GM19372 (cell line): ENCODE measurements around the gene GCC1.

ENCODE experiments used
- ATAC-seq: cut with Tn5 transposase; IDR thresholded peaks from one replicate; pipeline ENCODE4 v1.9.1; 2021; ENCODE audit warnings: mild to moderate bottlenecking, low read depth, moderate library complexity; ENCODE audit not compliant: unreplicated experiment

GCC1 gene, protein sequence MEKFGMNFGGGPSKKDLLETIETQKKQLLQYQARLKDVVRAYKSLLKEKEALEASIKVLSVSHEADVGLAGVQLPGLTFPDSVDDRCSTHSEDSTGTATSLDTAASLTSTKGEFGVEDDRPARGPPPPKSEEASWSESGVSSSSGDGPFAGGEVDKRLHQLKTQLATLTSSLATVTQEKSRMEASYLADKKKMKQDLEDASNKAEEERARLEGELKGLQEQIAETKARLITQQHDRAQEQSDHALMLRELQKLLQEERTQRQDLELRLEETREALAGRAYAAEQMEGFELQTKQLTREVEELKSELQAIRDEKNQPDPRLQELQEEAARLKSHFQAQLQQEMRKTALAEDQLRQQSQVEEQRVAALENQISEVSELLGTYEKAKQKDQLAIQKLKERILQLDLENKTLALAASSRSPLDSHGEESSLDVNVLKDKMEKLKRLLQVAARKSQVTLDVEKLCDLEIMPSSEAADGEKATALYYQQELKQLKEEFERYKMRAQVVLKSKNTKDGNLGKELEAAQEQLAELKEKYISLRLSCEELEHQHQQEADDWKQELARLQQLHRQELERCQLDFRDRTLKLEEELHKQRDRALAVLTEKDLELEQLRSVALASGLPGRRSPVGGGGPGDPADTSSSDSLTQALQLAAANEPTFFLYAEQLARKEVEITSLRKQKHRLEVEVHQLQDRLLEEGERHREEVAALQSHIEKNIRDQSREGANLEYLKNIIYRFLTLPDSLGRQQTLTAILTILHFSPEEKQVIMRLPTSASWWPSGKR

DNA sequence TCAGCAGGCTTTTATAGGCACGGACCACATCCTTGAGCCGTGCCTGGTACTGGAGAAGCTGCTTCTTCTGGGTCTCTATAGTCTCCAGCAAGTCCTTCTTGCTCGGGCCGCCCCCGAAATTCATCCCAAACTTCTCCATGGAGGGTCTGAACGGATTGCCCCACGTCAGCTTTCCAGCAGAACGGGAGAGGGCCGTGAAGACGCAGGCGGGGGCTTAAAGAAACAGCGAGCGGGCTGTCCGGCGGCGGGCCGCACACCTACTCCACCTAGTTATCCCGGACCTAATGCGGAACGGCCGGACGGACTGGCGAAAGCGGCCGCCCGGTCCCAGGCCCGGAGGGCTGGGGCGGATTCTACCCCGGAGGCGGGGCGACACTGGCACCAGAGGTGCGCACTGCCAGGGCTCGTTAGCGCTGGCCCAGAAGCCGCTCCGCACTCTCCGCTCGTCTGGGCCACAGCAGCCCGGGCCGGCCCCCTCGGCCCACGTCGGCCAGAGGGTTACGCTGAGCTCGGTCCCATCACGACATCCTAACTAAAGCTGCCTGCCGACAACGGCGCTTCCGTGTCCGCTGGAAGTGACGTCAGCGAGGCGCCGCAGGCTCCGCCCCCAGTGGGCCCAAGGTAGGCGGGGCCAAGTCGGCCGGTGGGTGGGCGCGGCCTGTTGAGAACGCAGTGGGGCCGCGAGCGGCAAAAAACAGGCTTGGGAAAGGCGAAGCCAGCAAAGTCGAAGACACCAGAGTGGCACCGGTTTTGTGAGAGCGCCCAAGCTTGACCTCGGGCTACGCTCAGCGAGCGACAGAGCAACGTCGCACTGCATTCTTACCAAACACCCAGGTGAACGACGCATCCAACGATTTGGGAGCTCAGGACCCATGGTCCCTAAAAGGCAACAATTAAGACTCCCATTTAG, at the start of gene GCC1:
Gene GCC1, minus strand, starts transcription at position 553 of the 910 bp plus-strand sequence. Its CDS starts 414 bp downstream, at position 139.
- ATAC-seq: peak; percentile 65

DNA sequence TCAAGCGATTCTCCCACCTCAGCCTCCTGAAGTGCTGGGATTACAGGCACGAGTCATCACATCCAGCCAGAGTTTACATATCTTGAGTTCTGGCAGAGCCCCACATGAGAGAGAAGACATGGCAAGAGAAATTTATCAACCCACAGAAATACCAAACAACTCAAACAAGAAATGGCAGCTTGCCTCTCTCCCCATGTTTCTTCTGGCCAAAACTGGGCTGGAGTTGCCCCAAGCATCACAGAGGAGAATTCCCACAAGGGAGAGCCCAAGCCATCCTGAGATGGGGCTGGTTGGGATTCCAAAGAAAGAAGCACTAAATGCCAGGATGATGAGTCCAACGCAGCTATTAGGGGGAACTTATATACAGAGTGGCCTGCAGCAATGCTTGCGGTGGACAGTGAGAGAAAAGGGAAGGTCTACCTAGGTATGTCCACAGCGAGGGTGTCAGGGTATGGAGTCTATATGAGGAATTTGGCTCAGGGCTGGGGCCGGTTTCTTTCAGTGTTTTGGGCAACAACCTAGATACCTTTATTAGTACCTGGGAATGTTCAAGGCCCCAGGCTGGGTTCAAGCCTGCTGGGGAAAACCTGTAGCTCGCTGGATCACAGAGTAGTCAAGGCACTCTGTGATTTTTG, 47.0 kb upstream of the GCC1 start:
- no peak for ATAC-seq

DNA sequence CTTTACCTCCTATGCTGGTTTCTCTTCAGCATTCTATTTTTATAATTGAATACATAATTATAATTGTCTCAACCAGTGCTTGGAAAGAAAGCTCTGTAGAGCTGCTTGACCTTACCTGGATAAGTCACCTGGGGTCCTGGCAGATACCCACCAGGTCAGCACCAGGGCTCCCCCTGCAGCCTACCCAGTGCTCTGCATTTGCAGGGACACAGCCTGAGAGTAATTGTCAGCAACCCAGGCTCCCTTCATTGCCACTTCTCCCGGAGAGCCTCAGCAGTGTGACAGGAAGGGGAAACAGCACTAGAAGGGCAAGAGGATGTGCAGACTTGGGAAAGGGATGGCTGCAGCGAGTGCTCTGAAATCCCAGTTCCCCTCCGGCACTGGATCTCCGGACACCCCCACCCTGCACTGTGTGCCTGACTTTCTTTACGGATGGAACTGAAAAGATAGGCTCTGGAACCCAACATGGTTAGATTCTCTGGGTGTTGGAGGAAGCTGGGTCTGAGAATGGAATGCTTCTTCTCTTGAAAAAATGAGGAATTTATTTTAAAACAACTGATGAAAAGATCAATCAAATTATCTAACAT, 44.0 kb upstream of the GCC1 start:
- ATAC-seq: no peak

DNA sequence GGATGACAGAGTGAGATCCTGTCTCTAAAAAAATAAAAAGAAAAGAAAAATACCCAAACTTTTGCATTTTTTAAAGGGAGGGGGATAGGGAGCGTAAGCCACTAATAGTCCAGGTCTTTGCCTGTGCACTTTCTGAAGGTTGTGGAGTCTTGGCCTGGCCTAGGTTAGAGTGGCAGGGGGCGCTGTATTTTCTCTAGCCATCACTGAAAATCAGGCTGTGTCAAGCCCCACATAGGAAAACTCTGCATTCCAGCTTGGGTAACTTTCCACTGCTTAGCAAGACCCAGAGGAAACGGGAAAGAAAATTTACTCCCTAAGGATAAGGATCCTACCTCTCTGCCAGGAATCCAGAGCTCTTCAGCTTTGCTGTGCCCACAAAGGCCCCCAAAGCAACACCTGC, 43.0 kb upstream of the GCC1 start:
- no peak for ATAC-seq

DNA sequence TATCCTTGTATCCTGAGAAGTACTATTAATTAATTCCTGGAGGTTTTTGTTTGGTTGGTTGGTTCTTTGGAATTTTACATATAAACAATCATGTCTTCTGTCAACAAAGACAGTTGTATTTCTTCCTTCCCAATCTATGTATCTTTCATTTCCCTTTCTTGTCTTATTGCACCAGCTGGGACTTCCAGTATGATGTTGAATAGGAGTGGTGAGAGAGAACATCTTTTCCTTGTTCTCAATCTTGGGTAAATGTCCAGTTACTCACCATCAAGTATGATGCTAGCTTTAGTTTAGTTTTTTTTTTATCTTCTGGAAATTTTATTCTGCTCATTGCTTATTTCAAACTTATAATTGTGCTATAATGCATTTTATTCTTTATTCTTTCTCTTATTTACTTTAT, 39.9 kb upstream of the GCC1 start:
- no peak for ATAC-seq

DNA sequence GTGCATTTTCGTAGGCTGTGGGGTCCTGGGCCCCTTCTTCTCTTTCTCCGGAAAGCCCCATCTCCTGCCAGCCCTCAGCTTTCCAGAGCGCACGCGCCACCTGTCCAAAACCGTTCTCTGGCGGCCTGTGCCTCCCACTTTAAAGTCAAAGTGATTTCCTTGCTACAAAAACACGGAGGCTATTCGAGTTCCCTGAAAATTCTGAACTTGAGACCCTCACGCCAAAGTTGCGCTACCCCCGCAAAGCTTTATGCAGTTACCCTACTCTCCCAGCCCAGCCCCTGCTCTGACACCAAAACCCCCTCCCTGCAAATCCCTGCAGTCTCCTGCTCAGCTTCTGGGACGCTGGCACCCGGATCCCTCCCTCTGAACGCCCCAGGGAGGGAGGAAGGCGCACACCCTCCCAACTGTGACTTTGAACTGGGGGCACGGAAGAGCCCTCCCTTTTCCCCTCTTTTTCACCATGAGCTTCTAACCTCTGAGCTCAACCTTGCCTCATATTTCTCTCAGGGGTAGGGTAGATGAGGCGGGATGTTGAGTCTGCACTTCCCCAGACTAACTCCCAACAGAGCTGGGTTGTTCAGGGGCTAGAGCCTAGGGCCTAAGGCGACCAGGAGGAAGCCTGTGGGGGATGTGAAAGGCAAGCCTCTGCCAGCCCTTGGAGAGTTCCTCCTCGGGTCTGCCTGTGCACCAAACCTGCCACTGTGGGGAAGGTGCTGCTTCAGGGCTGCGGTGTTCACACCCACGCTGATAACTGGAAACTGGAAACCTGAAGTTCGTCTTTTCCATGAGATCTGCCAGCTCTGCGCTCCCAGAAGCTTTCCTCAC, 35.2 kb upstream of the GCC1 start:
- peak; percentile 32 for ATAC-seq

DNA sequence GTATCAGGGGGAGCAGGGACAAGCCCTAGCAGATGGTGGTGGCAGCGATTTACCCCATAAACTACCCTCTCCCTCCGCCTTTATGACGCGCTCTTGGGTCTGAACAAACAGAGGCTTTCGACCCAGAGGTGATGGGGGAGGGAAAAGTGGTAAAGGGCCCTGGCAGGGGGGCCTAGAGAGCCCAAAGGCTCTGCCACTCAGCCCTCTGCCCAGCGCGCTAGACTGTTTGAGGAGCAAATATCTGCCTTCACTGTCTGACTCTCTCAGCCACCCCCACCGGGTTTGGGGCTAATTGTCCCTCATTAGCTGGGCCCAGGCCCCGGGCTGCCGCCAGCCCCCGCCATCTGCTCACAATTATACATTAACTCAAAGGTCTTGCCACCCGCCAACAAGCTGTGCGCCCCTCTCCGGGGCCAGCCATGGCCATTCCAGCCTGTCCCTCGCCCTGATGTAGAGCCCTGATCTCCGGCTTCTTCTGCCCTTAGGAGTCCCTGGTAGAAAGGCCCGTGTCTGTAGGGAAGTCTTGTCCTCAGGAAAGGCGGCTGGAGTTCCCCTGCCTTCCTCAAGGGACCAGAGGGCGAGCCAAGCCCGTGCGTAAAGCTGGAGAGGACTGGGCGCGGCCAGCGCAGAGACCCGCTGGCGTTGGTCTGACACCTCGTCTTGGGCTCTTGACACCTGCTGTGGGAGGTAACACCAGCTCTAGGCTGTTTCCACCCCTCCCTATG, 34.4 kb upstream of the GCC1 start:
- peak; percentile 43 for ATAC-seq

DNA sequence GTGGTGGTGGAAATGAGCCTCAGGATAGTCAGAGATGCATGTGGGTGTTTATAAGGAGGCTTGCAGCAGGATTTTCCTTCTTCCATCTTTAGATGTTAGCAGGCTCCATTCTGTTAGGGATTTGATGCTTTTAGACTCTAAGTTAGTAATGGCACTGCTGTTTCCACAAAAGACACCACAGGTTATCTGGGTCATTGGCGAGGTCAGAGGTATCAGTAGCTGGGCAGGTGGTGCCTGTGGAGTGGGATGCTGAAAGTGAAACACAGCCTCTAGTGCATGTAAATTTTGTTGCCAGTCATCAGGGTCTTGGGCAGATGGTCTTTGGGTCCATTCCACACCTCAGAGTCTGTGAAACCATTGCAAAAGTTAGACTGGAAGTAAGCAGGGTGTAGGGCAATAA, 33.4 kb upstream of the GCC1 start:
- no peak for ATAC-seq

DNA sequence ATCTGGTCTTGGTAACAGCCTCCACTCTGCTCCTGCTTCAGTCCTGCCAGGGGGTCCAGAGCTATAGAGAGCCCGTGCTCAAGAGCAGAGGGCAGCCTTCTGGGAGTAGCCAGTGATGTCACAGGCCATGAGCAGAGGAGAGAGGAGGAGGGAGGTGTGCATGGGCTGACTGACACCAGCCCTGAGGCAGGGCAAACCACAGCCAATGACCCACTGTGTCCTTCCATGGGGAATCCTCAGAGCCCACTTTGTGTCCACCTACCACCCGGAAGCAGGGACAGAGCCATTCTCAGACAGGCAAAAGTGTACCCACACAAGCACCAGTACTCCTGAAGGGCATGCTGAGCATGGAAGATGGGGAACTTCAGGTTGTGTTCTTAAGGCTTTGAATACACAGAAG, 32.6 kb upstream of the GCC1 start, which contains the start of gene PAX4:
Gene PAX4, minus strand, starts transcription at position 101 of the 400 bp plus-strand sequence. CDS start 2,214 bp downstream, outside the sequence.
- no peak for ATAC-seq

DNA sequence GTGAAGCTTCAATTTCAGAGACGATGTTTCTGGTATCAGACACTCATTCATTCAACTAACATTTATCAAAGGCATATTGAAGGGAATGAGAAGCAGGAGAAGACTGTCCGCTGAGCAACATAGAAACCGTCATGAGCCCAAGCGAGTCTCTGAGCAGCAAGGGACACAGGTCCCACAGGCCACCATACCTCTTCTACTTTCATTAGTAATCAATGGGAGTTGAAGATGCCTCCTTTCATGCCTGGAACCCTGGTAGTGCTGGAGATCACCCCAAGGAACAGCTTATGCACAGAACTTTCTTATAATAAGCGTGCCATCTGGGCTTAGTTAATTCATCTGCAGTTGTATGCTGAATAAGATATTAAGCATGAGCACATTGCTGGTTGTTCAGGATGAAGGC, 31.3 kb upstream of the GCC1 start:
- ATAC-seq: no peak

DNA sequence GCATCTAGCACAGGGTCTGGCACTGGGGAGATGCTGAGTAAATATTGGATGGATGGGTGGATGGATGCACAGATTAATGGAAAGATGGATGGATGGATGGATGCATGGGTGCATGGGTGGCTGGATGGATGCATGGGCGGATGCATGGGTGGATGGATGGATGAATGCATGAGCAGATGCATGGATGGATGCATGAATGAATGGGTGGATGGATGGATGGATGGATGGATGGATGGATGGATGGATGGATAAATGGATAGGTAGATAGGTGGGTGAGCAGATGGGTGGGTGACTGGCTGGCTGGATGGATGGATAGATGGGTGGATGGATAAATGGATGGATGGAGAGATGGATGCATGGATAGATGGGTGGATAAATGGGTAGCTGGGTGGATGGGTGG, 26.9 kb upstream of the GCC1 start:
- ATAC-seq: no peak

DNA sequence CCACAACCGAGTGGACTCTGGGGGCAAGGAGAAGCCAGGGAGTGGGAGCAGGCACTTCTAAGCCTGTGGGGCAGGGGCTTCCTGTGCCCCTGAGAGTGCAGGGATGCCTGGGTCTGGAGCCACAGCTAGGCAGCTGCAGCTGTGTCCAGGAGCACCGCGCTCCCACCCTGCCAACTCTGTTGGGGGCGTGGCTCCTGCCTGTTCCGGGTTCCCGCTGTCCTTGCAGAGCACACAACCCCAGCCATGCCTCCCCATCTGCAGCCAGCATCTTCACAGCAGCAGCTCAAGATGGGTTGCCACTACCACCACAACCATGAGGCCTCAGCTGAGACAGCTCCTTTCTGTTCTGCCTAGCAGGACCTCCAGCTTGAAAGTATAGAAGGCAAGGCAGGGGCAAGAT, 23.9 kb upstream of the GCC1 start:
- ATAC-seq: no peak

DNA sequence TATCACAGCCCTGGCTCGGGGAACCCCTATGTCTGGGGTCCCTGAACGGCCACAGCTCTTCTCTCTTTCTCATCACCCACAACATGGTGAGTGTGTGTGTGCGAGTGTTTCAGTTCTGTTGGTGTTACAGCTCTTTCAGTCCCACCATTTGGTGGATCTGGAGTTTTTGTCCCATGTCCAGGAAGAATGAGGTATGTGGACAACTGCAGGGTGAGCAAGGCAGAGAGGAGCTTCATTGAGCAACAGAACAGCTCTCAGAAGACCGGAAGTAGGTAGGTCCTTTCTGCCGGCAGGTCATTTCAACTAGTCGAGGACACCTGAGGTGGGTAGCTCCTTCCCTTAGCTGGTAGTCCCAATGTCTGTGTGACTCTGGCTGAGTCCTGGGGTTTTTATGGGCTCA, 23.1 kb upstream of the GCC1 start:
- ATAC-seq: no peak

DNA sequence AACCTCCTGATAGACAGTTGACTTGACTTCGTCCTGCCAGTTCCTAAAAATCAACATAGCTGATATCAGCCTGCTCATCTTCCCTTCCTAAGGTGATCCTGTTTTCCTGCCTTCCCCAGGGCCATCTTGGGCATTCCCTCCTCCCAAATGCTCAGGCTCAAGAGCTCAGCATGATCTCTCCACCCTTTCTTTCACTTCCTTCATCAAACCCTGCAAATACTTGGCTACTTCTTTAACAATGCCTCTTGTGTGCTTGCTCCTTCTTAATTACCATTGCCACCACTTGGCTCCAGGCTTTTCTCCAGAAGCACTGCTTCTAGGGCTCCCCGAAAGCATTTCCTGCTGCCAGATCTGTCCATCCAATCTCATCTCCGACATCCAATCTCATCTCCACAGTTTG, 15.5 kb upstream of the GCC1 start:
- no peak for ATAC-seq

DNA sequence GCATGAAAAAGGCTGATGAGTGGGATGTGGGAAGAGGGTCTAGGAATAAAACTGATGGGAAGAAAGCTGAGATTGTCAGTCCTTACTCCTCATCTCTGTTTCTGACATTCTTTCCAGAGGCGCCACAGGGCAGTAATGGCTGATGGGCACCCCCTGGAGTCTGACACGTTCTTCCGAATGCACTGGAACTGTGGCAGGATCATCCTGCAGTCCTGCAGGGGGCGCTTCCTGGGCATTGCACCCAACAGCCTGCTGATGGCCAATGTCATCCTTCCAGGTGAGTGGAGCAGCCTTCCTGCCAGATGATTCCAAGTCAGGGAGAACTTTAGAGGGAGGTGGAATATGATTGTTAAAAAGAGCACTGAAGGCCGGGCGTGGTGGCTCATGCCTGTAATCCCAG, 12.9 kb upstream of the GCC1 start:
- ATAC-seq: no peak

DNA sequence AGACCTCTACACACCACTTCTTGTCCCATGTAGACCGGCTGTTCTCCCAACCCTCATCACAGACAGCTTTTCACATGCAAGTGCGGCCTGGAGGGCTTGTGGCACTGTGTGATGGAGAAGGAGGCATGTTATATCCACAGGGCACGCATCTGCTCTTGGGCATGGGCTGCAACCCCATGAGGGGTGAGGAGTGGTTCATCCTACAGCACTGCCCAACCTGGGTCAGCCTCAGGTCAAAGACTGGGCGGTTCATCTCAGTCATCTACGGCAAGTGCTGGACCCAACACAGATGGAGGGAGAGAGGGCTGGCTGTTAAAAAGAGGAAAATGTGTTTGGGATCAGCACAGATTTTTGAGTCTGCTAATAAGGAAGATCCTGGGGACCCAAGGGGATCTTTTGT, 10.3 kb upstream of the GCC1 start:
- ATAC-seq: no peak

DNA sequence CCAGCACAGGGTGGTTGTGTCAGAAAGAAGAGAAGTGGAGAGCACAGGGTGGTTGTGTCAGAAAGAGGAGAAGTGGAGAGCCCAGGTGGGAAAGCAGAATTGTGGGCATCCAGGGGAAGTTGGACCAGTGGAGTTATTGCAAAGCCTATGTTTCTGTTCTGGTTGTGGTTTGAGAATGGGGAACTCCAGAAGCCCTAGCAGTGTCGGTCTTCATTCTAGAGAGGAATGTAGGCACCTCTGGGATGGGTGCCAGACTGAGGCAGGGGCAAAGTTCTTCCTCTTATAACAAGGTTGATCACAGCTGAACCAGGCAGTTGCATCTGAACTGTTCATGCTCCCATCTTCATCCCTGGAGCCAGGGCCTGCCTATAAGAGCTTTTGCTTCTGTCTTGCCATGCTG, 9.1 kb upstream of the GCC1 start:
- no peak for ATAC-seq

DNA sequence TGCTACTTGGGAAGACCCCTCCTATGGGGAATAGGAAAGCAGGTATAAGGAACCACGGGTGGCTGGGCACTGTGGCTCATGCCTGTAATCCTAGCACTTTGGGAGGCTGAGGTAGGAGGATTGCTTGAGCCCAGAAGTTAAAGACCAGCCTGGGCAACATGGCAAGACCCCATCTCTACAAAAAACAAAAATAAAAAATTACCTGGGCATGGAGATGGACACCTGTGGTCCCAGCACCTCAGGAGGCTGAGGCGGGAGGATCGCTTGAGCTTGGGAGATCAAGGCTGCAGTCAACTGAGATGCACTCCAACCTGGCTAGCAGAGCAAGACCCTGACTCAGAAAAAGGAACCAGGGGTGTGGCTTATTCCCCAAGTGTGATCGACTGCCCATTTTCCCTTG, 7.2 kb upstream of the GCC1 start:
- ATAC-seq: no peak
